WERI-Rb-1 (cell line): ENCODE data around the gene MLIP.

Experiments
- DNase-seq: peaks from one replicate; pipeline ENCODE4 v3.0.0-alpha.2; 2020
- H3K27ac ChIP-seq: fragments of 250-450 bp; sonication (Bioruptor Pico); 2 replicates; pipeline ENCODE4 v1.5.1; 2020; ENCODE audit warnings: mild to moderate bottlenecking, moderate library complexity
- H3K27me3 ChIP-seq: fragments of 250-450 bp; sonication (Bioruptor Pico); 2 replicates; pipeline ENCODE4 v1.5.1; 2021; ENCODE audit warnings: mild to moderate bottlenecking, low read depth, moderate library complexity; ENCODE audit not compliant: insufficient read depth, severe bottlenecking
- H3K36me3 ChIP-seq: fragments of 250-450 bp; sonication (Bioruptor Pico); 2 replicates; pipeline ENCODE4 v1.5.1; 2020; ENCODE audit warnings: mild to moderate bottlenecking, moderate library complexity
- H3K4me3 ChIP-seq: 2 replicates; pipeline ENCODE4 v1.5.1; 2011; ENCODE audit warnings: low read depth, mild to moderate bottlenecking, control low read depth, low read length
- H3K9me3 ChIP-seq: fragments of 250-450 bp; sonication (Bioruptor Pico); 2 replicates; pipeline ENCODE4 v1.5.1; 2021; ENCODE audit warnings: mild to moderate bottlenecking, moderate library complexity; ENCODE audit not compliant: severe bottlenecking
- CTCF ChIP-seq: IDR thresholded peaks from 2 replicates; pipeline ENCODE4 v1.5.1; 2011; ENCODE audit warnings: low read depth, mild to moderate bottlenecking, control low read depth, inconsistent platforms, low read length

MLIP gene, protein sequence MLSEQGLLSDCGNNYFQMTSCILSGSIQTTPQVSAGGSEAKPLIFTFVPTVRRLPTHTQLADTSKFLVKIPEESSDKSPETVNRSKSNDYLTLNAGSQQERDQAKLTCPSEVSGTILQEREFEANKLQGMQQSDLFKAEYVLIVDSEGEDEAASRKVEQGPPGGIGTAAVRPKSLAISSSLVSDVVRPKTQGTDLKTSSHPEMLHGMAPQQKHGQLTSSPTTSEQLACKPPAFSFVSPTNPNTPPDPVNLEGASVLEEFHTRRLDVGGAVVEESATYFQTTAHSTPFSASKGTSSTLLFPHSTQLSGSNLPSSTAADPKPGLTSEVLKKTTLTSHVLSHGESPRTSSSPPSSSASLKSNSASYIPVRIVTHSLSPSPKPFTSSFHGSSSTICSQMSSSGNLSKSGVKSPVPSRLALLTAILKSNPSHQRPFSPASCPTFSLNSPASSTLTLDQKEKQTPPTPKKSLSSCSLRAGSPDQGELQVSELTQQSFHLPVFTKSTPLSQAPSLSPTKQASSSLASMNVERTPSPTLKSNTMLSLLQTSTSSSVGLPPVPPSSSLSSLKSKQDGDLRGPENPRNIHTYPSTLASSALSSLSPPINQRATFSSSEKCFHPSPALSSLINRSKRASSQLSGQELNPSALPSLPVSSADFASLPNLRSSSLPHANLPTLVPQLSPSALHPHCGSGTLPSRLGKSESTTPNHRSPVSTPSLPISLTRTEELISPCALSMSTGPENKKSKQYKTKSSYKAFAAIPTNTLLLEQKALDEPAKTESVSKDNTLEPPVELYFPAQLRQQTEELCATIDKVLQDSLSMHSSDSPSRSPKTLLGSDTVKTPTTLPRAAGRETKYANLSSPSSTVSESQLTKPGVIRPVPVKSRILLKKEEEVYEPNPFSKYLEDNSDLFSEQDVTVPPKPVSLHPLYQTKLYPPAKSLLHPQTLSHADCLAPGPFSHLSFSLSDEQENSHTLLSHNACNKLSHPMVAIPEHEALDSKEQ

GRCh38 chr6:54111341-54112045, at the start of gene MLIP:
Gene MLIP (plus strand): TSS chr6:54111443. CDS start chr6:54111480, 37 bp downstream.
- TF ChIP-seq CTCF, result no peak
- Histone ChIP-seq H3K36me3 (no peaks in the 10 kb centered on the region), H3K27ac (no peak within 1 kb of the TSS), H3K4me3 (no peak within 1 kb of the TSS), H3K27me3 (peaks cover 25% of the 10 kb centered on the region), H3K9me3 (peaks cover under 1% of the 10 kb centered on the region)
- DNase-seq, result no peak

DNA sequence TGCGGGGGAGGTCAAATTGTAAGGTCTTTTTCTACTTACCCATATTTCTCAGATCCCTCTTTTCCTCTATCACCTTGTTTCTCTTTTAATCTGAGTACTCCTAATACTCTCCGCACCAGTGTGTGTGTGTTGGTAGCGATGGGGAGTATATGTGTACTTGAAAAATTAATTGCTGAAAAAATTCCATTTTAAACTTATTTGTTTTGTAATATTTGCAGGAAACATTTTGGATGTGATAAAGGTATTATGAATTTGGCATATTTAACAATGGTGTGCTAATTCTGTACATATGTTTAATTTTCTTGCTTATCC, 48.1 kb upstream of the MLIP start:
- Histone ChIP-seq H3K4me3 (no peak overlapping the region), H3K9me3 (no peaks in the 10 kb centered on the region), H3K27me3 (peaks cover 28% of the 10 kb centered on the region), H3K36me3 (no peaks in the 10 kb centered on the region), H3K27ac (no peak overlapping the region)
- DNase-seq, result no peak
- no peak for TF ChIP-seq CTCF

DNA sequence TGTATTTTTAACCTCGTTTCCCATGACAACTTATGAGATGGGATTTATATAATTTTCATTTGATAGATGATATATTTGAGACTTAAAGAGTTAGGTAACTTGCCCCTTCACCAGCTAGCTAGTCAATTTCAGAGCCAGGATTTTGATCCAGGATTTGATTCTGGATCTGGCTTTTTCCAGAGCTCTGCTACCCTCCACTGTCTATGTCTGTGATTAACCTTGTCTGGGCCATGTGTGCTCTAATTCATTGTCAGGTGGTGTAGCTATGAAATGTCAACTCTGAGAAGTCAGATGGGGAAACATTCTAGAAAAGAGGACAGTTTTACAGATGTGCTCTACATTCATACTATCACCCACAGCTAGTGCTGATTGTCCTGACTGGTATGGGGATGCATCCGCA, 42.5 kb upstream of the MLIP start:
- Histone ChIP-seq H3K27ac (no peak overlapping the region), H3K36me3 (no peaks in the 10 kb centered on the region), H3K27me3 (peaks cover 10% of the 10 kb centered on the region), H3K4me3 (no peak overlapping the region), H3K9me3 (no peaks in the 10 kb centered on the region)
- no peak for DNase-seq
- TF ChIP-seq CTCF, result no peak

DNA sequence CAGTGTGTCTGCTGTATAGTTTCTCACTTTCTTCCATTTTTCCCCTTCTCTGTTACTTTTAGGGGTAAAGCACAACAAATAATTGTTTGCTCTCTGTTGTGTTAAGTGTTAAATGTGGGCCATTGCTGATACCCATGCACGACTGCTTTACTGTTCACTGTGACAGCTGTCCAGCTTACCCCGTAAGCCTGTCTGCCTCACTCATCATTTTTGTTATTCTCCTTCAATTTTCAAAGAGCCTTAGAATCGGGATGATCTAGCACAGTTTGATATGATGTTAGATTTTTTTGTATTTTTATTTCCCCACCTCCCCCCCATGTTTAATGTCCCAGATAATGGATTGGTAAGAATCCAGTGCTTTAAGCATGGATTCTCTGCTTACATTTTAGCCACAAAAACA, 41.2 kb upstream of the MLIP start:
- H3K9me3 ChIP-seq, result no peaks in the 10 kb centered on the region
- no peak overlapping the region for H3K27ac ChIP-seq
- TF ChIP-seq CTCF, result no peak
- H3K4me3 ChIP-seq, result no peak overlapping the region
- no peaks in the 10 kb centered on the region for H3K36me3 ChIP-seq
- peaks cover 17% of the 10 kb centered on the region for H3K27me3 ChIP-seq
- DNase-seq, result no peak

DNA sequence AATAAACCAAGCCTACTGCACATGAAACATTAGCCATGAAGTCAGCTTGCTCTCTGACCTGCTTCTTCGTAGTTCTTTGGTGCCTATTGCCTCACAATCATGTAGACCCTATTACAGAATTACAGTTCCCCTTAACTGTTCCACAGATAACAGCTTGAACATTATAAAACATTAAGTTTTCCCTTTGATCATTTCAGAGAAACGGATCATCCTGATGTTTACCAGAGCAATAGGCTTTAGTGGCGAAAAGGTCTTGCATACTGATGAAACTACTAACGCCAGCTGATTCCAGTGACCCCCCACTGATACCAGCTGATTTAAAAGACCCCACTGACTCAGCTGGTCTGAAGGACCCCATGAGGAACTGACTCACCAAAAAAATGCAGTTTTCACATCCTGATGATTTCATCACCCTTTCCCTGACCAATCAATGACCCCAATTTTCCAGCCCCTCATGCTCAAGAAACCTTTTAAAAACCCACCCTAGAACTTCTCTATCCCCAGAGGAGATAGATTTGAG, 39.4 kb upstream of the MLIP start:
- DNase-seq, result no peak
- peaks cover 30% of the 10 kb centered on the region for H3K27me3 ChIP-seq
- TF ChIP-seq CTCF, result no peak
- no peaks in the 10 kb centered on the region for H3K9me3 ChIP-seq
- H3K36me3 ChIP-seq, result no peaks in the 10 kb centered on the region
- no peak overlapping the region for H3K4me3 ChIP-seq
- H3K27ac ChIP-seq, result no peak overlapping the region
